Transverse colon (tissue), 4 donors: ENCODE data around the gene GATA2. TPM values are rescaled to one million over a fixed set of nuclear protein-coding genes. Genes with fewer than 3 reads are reported as not detected.

ENCODE experiments used
- DNase-seq: peaks from one replicate; pipeline ENCODE4 v3.0.0-alpha.2; 2019
- H3K27ac ChIP-seq, 4 donors: fragments of 200-600 bp; sonication (generic); 2 replicates each; pipeline ENCODE4 v1.5.1; 2016 to 2018; ENCODE audit warnings: inconsistent platforms in 4 of 4
- H3K27me3 ChIP-seq: fragments of 200-600 bp; sonication (generic); 2 replicates; pipeline ENCODE4 v1.5.1; 2017; ENCODE audit warnings: inconsistent platforms
- H3K36me3 ChIP-seq, 4 donors: fragments of 200-600 bp; sonication (generic); 2 replicates each; pipeline ENCODE4 v1.5.1; 2017 to 2019; ENCODE audit warnings: inconsistent platforms in 4 of 4
- H3K4me1 ChIP-seq, 4 donors: fragments of 200-600 bp; sonication (generic); 2 replicates each; pipeline ENCODE4 v1.5.1; 2017 to 2020; ENCODE audit warnings: inconsistent platforms in 4 of 4
- H3K4me3 ChIP-seq, 4 donors: fragments of 200-600 bp; sonication (generic); 1 replicate in 1 of 4; 2 replicates in 3 of 4; pipeline versions ENCODE4 v1.5.1 to v1.6.1; 2017 to 2019; ENCODE audit warnings: inconsistent platforms in 4 of 4
- H3K9me3 ChIP-seq, 2 donors: fragments of 200-600 bp; sonication (generic); 2 replicates each; pipeline ENCODE4 v1.5.1; 2017 to 2019; ENCODE audit warnings: inconsistent platforms in 2 of 2
- EP300 ChIP-seq: sonication (generic); formaldehyde crosslinking; IDR thresholded peaks from one replicate; pipeline ENCODE4 v1.6.1; 2017; ENCODE audit warnings: antibody characterized with exemption, low read depth
- POLR2A ChIP-seq: fragments of 450-650 bp; IDR thresholded peaks from one replicate; pipeline ENCODE4 v1.6.1; 2016; ENCODE audit warnings: antibody characterized with exemption, mild to moderate bottlenecking, moderate library complexity
- POLR2AphosphoS5 ChIP-seq, 3 donors: sonication (generic); formaldehyde crosslinking; IDR thresholded peaks; one replicate each; pipeline ENCODE4 v1.6.1; 2016; ENCODE audit warnings: antibody characterized with exemption in 3 of 3
- WGBS, 2 donors: methylation state at CpG; one replicate each; pipeline ENCODE4 v1.1.5; 2018; ENCODE audit warnings: low coverage in 1 of 2; 5-methylcytosine and 5-hydroxymethylcytosine counted together
- in situ Hi-C, 4 donors: fragments of 200-750 bp; cut with MboI; loops; one replicate each; pipeline versions ENCODE4 v1.15.0 to v1.15.1; 2017; ENCODE audit warnings: low sequenced_read_pairs in 3 of 4, low pct_ligation_motif_present in 1 of 4, low pct_unique_long_range_greater_than_20kb in 1 of 4
- intact Hi-C: fragments of 100-400 bp; cut with DNase I; formaldehyde crosslinking; loops from one replicate; pipeline ENCODE4 v1.15.1; 2023; ENCODE audit warnings: low total_unique reads
- total RNA-seq, 4 donors: library from RNA; depleted of rRNA; stranded (reverse); fragments of >200 nt; gene quantifications; one replicate each; pipeline ENCODE4 v1.1.0, GENCODE V29; 2016
- TF ChIP-seq, protein P1 (sequence below), 5 experiments: fragments of 200-600 bp in 3 of 5; fragments of 450-650 bp in 2 of 5; sonication (generic) in 3 of 5; IDR thresholded peaks; 1 replicate in 2 of 5; 2 replicates in 3 of 5; pipeline ENCODE4 v1.5.1; 2016 to 2017; ENCODE audit warnings: antibody characterized with exemption in 5 of 5, inconsistent platforms in 3 of 5, mild to moderate bottlenecking in 2 of 5, moderate library complexity in 1 of 5

GATA2 gene
- total RNA-seq, 4 donors from 2014 or later = 1.8 to 8.2 (median 2.9) TPM

- no peak overlapping the region for H3K27ac ChIP-seq
- 86% methylated on average over 7 of the region's 7 CpGs; no CpG with 5 or more reads in 1 of the 2 donors for WGBS, 2 donors
- intact Hi-C loops (no loop called here), in situ Hi-C loops (no loop called here)
- H3K9me3 ChIP-seq = no peaks in the 10 kb centered on the region
- no peak for DNase-seq
- no peak overlapping the region for H3K4me3 ChIP-seq
- peaks cover 13% of the 10 kb centered on the region for H3K27me3 ChIP-seq
- H3K36me3 ChIP-seq = no peaks in the 10 kb centered on the region
- no peaks in the 10 kb centered on the region for H3K4me1 ChIP-seq
- TF ChIP-seq EP300 (no peak), POLR2A (no peak), POLR2AphosphoS5 (IDR thresholded peaks at IDR 0.05) (no peak)
- TF ChIP-seq, protein P1, sequence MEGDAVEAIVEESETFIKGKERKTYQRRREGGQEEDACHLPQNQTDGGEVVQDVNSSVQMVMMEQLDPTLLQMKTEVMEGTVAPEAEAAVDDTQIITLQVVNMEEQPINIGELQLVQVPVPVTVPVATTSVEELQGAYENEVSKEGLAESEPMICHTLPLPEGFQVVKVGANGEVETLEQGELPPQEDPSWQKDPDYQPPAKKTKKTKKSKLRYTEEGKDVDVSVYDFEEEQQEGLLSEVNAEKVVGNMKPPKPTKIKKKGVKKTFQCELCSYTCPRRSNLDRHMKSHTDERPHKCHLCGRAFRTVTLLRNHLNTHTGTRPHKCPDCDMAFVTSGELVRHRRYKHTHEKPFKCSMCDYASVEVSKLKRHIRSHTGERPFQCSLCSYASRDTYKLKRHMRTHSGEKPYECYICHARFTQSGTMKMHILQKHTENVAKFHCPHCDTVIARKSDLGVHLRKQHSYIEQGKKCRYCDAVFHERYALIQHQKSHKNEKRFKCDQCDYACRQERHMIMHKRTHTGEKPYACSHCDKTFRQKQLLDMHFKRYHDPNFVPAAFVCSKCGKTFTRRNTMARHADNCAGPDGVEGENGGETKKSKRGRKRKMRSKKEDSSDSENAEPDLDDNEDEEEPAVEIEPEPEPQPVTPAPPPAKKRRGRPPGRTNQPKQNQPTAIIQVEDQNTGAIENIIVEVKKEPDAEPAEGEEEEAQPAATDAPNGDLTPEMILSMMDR (IDR thresholded peaks at IDR 0.05) = no peak
These were observed 50.9 kb downstream of the GATA2 start for GRCh38 chr3:128442070-128442469.

DNA sequence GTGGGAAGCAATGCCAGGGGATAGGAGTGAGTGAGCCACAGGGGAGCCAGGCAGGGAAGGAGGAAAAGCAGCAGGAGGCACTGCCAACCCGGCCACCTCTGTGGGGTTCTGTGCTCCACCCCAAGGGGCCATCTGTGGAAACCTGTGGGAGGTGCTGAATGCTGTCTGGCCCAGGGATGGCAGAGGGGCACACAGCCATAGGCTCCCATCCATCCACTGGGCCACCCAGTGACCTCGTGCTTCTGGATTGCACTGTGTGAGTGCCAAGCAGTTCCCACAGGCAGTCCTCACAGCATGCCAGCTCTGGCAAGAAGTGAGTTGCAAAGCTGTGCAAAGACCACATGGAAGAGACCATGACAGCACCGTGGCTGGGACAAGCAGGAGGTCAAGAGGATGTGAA lies 53.8 kb downstream of the GATA2 start:
- TF ChIP-seq EP300 (no peak), POLR2A (no peak), POLR2AphosphoS5 (IDR thresholded peaks at IDR 0.05) (no peak)
- TF ChIP-seq, protein P1 (IDR thresholded peaks at IDR 0.05) = no peak
- H3K27ac ChIP-seq = no peak overlapping the region
- H3K9me3 ChIP-seq = no peaks in the 10 kb centered on the region
- in situ Hi-C loops = no loop called here
- H3K4me1 ChIP-seq = no peaks in the 10 kb centered on the region
- 20 to 50% methylated on average over 1 to 3 of the region's 3 CpGs for WGBS, 2 donors
- H3K4me3 ChIP-seq = no peak overlapping the region
- H3K27me3 ChIP-seq = peaks cover 24% of the 10 kb centered on the region
- no peaks in the 10 kb centered on the region for H3K36me3 ChIP-seq
- intact Hi-C loops = no loop called here
- DNase-seq = no peak

DNA sequence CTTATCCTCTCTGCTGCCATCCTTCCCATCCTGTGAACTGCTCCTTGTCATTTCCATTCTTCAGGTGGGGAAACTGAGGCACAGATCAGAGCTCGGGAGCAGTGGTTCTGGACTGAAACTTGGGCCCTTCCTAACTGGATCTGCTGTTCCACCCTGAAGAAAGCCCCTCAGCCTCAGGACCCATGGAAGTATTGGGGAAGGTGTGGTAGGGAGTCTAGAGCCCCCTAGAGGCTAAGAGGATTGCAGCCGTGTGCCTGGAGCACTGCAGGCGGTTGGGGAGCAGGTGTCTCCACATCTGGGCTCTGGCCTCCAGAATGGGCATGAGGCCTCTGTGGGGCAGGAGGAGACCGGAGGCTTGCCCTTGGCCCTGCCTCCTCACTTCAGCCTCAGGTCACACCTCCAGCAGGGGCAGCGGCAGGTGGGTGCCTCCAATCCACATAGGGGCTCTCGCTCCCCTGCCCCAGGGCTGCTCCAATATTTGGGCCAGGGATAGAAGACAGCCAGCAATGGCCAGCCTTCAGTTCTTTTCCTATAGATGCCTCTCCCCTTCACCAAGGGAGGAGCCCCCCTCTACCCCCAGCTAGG lies 54.4 kb downstream of the GATA2 start:
- WGBS, 2 donors = 67% methylated on average over 6 of the region's 6 CpGs; no CpG with 5 or more reads in 1 of the 2 donors
- H3K4me1 ChIP-seq = no peaks in the 10 kb centered on the region
- TF ChIP-seq, protein P1 (IDR thresholded peaks at IDR 0.05) = peak in 3 of 5 experiments; percentile 5 to 31 (median 27)
- TF ChIP-seq POLR2AphosphoS5 (IDR thresholded peaks at IDR 0.05) = no peak
- intact Hi-C loops = no loop called here
- no peak overlapping the region for H3K27ac ChIP-seq
- no peaks in the 10 kb centered on the region for H3K9me3 ChIP-seq
- DNase-seq = no peak
- no peaks in the 10 kb centered on the region for H3K36me3 ChIP-seq
- H3K4me3 ChIP-seq = no peak overlapping the region
- H3K27me3 ChIP-seq = peaks cover 31% of the 10 kb centered on the region
- in situ Hi-C loops = no loop called here

DNA sequence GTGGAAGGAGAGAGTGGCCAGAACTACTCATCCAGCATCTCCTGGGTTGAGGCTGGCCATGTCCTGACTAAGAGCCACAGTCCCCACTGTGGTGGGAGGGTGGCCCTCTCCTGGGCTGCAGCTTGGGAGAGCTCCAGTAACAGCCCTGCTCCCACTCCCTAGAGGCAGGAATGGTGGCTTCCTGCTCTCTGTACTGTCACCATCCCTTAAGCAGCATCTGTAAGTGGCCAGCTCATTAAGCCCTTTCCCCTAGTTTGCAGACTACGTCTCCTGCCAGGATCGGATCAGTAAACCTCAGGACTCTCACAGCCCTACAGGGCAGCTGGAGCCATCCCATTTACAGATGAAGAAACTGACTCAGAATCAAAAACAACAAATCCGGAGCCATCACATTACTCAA lies 56.8 kb downstream of the GATA2 start:
- in situ Hi-C loops (no loop called here), intact Hi-C loops (no loop called here)
- no peak for DNase-seq
- WGBS, 2 donors = 67 to 83% methylated on average over 1 to 3 of the region's 3 CpGs
- Histone ChIP-seq H3K27ac (no peak overlapping the region), H3K36me3 (no peaks in the 10 kb centered on the region), H3K27me3 (peaks cover 54% of the 10 kb centered on the region), H3K4me3 (no peak overlapping the region), H3K9me3 (no peaks in the 10 kb centered on the region), H3K4me1 (peaks cover 5 to 12% (median 9%) of the 10 kb centered on the region in 4 donors)
- TF ChIP-seq EP300 (no peak), POLR2AphosphoS5 (IDR thresholded peaks at IDR 0.05) (no peak), POLR2A (no peak)
- TF ChIP-seq, protein P1 (IDR thresholded peaks at IDR 0.05) = no peak
